Stimulated activated memory B cell treated with anti-CD40 and anti-IgM and Interleukin-4, amounts not matched to agents 10 μg/mL and 1 μg/mL and 100 μg/mL, for 72 hours (primary cell): ENCODE data around the gene CDK17.
"Not testable (repeated sequence)": the region's sequence is repeated elsewhere in the genome, so short reads cannot be mapped to it uniquely, and the experiment has no call there.

Experiments
- ATAC-seq: fragments of 150-1000 bp; cut with Tn5 transposase; 2 replicates; pipeline ENCODE4 v1.10.0; 2021
- H3K27ac Mint-ChIP-seq: one replicate; pipeline ENCODE4 v1.8.0; 2022; ENCODE audit warnings: mild to moderate bottlenecking, mixed read lengths
- H3K27me3 Mint-ChIP-seq: one replicate; pipeline ENCODE4 v1.8.0; 2022; ENCODE audit warnings: mixed read lengths
- H3K36me3 Mint-ChIP-seq: one replicate; pipeline ENCODE4 v1.8.0; 2022; ENCODE audit warnings: mixed read lengths
- H3K4me1 Mint-ChIP-seq: one replicate; pipeline ENCODE4 v1.8.0; 2022; ENCODE audit warnings: mixed read lengths
- H3K4me3 Mint-ChIP-seq: one replicate; pipeline ENCODE4 v1.8.0; 2022; ENCODE audit warnings: mild to moderate bottlenecking, moderate library complexity, mixed read lengths
- H3K9me3 Mint-ChIP-seq: one replicate; pipeline ENCODE4 v1.8.0; 2022; ENCODE audit warnings: mixed read lengths

The CDK17 gene

DNA sequence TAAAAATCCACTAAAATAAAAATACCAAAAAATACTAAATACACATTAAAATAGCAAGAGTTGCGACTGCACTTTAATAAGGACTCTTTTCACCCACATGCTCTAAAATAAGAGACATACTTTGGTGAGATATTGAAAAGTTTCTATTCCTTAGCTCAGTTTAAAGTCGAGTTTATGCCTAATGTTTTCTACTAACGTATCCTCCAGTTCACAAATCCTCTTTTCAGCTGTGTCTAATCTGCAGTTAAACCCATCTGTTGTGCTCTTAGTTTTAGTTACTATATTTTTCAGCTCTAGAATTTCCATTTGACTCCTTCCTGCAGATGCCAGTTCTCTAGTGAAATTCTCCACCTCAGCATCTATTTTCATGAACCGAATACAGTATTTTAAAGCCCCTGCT, 63.8 kb downstream of the CDK17 start:
- peaks cover 3% of the 10 kb centered on the region for H3K9me3 Mint-ChIP-seq
- H3K27me3 Mint-ChIP-seq, result no peaks in the 10 kb centered on the region
- no peak for ATAC-seq
- no peak overlapping the region for H3K27ac Mint-ChIP-seq
- no peak overlapping the region for H3K4me3 Mint-ChIP-seq
- peaks cover 21% of the 10 kb centered on the region for H3K4me1 Mint-ChIP-seq
- peaks cover 17% of the 10 kb centered on the region for H3K36me3 Mint-ChIP-seq

GRCh38 chr12:96335270-96335669, 65.0 kb downstream of the CDK17 start:
- Mint-ChIP-seq H3K27ac (peak overlapping the region; percentile 24), H3K4me3 (no peak overlapping the region), H3K9me3 (peaks cover 3% of the 10 kb centered on the region), H3K36me3 (peaks cover 21% of the 10 kb centered on the region), H3K27me3 (no peaks in the 10 kb centered on the region), H3K4me1 (peaks cover 19% of the 10 kb centered on the region)
- ATAC-seq, result peak; percentile 82

GRCh38 chr12:96334502-96334901, 65.7 kb downstream of the CDK17 start:
- ATAC-seq, result no peak
- peaks cover 3% of the 10 kb centered on the region for H3K9me3 Mint-ChIP-seq
- peaks cover 24% of the 10 kb centered on the region for H3K36me3 Mint-ChIP-seq
- peaks cover 22% of the 10 kb centered on the region for H3K4me1 Mint-ChIP-seq
- H3K4me3 Mint-ChIP-seq, result no peak overlapping the region
- no peak overlapping the region for H3K27ac Mint-ChIP-seq
- no peaks in the 10 kb centered on the region for H3K27me3 Mint-ChIP-seq

DNA sequence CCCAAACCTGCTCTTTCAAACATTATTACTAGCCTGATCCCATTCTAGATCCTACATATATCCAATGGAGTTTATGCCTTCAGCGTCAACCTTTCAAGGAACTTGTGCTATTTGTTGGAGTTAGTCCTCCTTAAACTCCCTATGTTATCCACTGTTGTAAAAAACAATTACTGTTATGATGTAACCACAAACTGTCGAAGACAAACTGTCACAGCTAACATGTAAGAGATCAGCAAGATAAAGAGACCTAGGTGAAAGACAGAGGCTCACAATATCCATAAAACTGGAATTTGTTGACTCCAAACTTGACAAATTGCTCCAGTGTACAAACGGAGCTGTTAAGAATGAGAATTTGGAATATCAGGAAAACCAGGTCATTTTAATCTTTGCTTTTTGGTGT, 70.7 kb downstream of the CDK17 start:
- H3K27me3 Mint-ChIP-seq, result no peaks in the 10 kb centered on the region
- no peak for ATAC-seq
- H3K4me1 Mint-ChIP-seq, result peaks cover 46% of the 10 kb centered on the region
- H3K27ac Mint-ChIP-seq, result peak overlapping the region; percentile 60
- H3K4me3 Mint-ChIP-seq, result no peak overlapping the region
- no peaks in the 10 kb centered on the region for H3K9me3 Mint-ChIP-seq
- peaks cover 22% of the 10 kb centered on the region for H3K36me3 Mint-ChIP-seq

- Mint-ChIP-seq H3K4me1 (peaks cover 46% of the 10 kb centered on the region), H3K27me3 (no peaks in the 10 kb centered on the region), H3K36me3 (peaks cover 22% of the 10 kb centered on the region), H3K27ac (peak overlapping the region; percentile 6), H3K4me3 (no peak overlapping the region), H3K9me3 (no peaks in the 10 kb centered on the region)
- ATAC-seq, result no peak
These were observed 71.2 kb downstream of the CDK17 start for GRCh38 chr12:96329018-96329417.

GRCh38 chr12:96327889-96328288, 72.3 kb downstream of the CDK17 start:
- Mint-ChIP-seq H3K4me3 (no peak overlapping the region), H3K4me1 (peaks cover 52% of the 10 kb centered on the region), H3K27ac (peak overlapping the region; percentile 80), H3K9me3 (no peaks in the 10 kb centered on the region), H3K36me3 (peaks cover 28% of the 10 kb centered on the region), H3K27me3 (no peaks in the 10 kb centered on the region)
- peak; percentile 72 for ATAC-seq

DNA sequence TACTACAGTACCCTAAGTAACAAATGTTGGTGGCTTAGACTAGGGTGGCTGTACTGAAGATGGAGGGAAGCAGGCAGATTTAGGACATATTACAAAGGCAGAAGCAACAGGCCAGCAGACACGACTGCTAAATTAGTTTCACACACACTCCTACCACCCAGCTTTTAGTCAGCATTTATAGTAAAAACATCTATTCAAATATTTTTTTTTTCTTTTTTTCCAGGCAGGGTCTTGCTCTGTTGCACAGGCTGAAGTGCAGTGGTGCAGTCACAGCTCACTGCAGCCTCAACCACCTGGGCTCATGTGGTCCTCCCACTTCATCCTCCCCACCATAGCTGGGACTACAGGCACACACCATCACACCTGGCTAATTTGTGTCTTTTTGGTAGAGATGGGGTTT, 72.9 kb downstream of the CDK17 start:
- Mint-ChIP-seq H3K27ac (peak overlapping the region; percentile 80), H3K4me3 (no peak overlapping the region), H3K27me3 (no peaks in the 10 kb centered on the region), H3K36me3 (peaks cover 28% of the 10 kb centered on the region), H3K9me3 (no peaks in the 10 kb centered on the region), H3K4me1 (peaks cover 52% of the 10 kb centered on the region)
- ATAC-seq, result peak; percentile 97

- Mint-ChIP-seq H3K27me3 (no peaks in the 10 kb centered on the region), H3K9me3 (no peaks in the 10 kb centered on the region), H3K4me3 (peak overlapping the region; percentile 28), H3K27ac (peak overlapping the region; percentile 80), H3K36me3 (peaks cover 32% of the 10 kb centered on the region), H3K4me1 (peaks cover 52% of the 10 kb centered on the region)
- no peak for ATAC-seq
These were observed 73.5 kb downstream of the CDK17 start for GRCh38 chr12:96326628-96327227.

GRCh38 chr12:96323906-96324305, 76.3 kb downstream of the CDK17 start:
- H3K4me3 Mint-ChIP-seq, result no peak overlapping the region
- H3K27me3 Mint-ChIP-seq, result no peaks in the 10 kb centered on the region
- no peaks in the 10 kb centered on the region for H3K9me3 Mint-ChIP-seq
- ATAC-seq, result no peak
- H3K4me1 Mint-ChIP-seq, result peaks cover 43% of the 10 kb centered on the region
- peaks cover 27% of the 10 kb centered on the region for H3K36me3 Mint-ChIP-seq
- H3K27ac Mint-ChIP-seq, result no peak overlapping the region

GRCh38 chr12:96322720-96323119, 77.5 kb downstream of the CDK17 start:
- Mint-ChIP-seq H3K9me3 (peaks cover 2% of the 10 kb centered on the region), H3K4me3 (no peak overlapping the region), H3K27me3 (no peaks in the 10 kb centered on the region), H3K27ac (no peak overlapping the region), H3K36me3 (peaks cover 20% of the 10 kb centered on the region), H3K4me1 (peaks cover 31% of the 10 kb centered on the region)
- ATAC-seq, result no peak

DNA sequence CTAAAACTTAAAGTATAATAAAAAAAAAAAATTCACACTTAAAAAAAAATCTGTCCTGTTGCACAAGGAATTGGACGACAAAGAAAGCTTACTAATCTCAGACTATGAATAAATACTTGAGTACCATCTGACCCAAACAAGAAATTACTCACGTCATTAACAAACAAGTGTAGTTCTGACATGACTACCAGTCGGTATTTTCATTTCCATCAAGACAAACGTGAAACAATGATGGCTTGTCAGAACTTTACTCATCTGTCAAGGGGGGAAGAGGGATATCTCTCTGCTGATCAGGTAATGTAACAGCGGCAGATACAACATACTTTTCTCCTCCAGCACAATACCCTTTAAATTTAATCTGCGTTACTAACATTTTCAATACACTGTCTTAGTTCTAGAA, 78.3 kb downstream of the CDK17 start:
- H3K27me3 Mint-ChIP-seq, result no peaks in the 10 kb centered on the region
- H3K27ac Mint-ChIP-seq, result no peak overlapping the region
- peaks cover 20% of the 10 kb centered on the region for H3K36me3 Mint-ChIP-seq
- H3K4me3 Mint-ChIP-seq, result no peak overlapping the region
- peaks cover 23% of the 10 kb centered on the region for H3K4me1 Mint-ChIP-seq
- peaks cover 3% of the 10 kb centered on the region for H3K9me3 Mint-ChIP-seq
- ATAC-seq, result no peak

DNA sequence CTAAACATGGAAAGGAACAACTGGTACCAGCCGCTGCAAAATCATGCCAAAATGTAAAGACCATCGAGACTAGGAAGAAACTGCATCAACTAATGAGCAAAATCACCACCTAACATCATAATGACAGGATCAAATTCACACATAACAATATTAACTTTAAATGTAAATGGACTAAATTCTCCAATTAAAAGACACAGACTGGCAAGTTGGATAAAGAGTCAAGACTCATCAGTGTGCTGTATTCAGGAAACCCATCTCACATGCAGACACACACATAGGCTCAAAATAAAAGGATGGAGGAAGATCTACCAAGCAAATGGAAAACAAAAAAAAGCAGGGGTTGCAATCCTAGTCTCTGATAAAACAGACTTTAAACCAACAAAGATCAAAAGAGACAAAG, 82.4 kb downstream of the CDK17 start:
- not testable (repeated sequence) for H3K27ac Mint-ChIP-seq, H3K9me3 Mint-ChIP-seq, H3K4me3 Mint-ChIP-seq, H3K27me3 Mint-ChIP-seq, H3K36me3 Mint-ChIP-seq, ATAC-seq
- H3K4me1 Mint-ChIP-seq, result peaks cover 12% of the 10 kb centered on the region

- not testable (repeated sequence) for H3K36me3 Mint-ChIP-seq, H3K27me3 Mint-ChIP-seq, ATAC-seq, H3K9me3 Mint-ChIP-seq
- Mint-ChIP-seq H3K4me3 (peak overlapping the region; percentile 85), H3K4me1 (peaks cover 12% of the 10 kb centered on the region), H3K27ac (peak overlapping the region; percentile 70)
These were observed 84.3 kb downstream of the CDK17 start for GRCh38 chr12:96315741-96316481.

- no peak overlapping the region for H3K27ac Mint-ChIP-seq
- no peak overlapping the region for H3K4me3 Mint-ChIP-seq
- H3K9me3 Mint-ChIP-seq, result peaks cover 3% of the 10 kb centered on the region
- no peak for ATAC-seq
- no peaks in the 10 kb centered on the region for H3K27me3 Mint-ChIP-seq
- H3K36me3 Mint-ChIP-seq, result peaks cover 9% of the 10 kb centered on the region
- H3K4me1 Mint-ChIP-seq, result peaks cover 12% of the 10 kb centered on the region
These were observed 85.5 kb downstream of the CDK17 start for GRCh38 chr12:96314723-96315122.

GRCh38 chr12:96313606-96314005, 86.6 kb downstream of the CDK17 start:
- peaks cover 17% of the 10 kb centered on the region for H3K36me3 Mint-ChIP-seq
- H3K27ac Mint-ChIP-seq, result no peak overlapping the region
- H3K27me3 Mint-ChIP-seq, result no peaks in the 10 kb centered on the region
- H3K9me3 Mint-ChIP-seq, result peaks cover 3% of the 10 kb centered on the region
- no peak overlapping the region for H3K4me3 Mint-ChIP-seq
- ATAC-seq, result no peak
- peaks cover 16% of the 10 kb centered on the region for H3K4me1 Mint-ChIP-seq

GRCh38 chr12:96311191-96311590, 89.0 kb downstream of the CDK17 start:
- no peak overlapping the region for H3K4me3 Mint-ChIP-seq
- ATAC-seq, result no peak

More at GRCh38 chr12:96311191-96311590, 89.0 kb downstream of the CDK17 start:
- Mint-ChIP-seq H3K36me3 (peaks cover 23% of the 10 kb centered on the region), H3K9me3 (no peaks in the 10 kb centered on the region), H3K27ac (no peak overlapping the region), H3K4me1 (peaks cover 16% of the 10 kb centered on the region), H3K27me3 (no peaks in the 10 kb centered on the region)
